Esophagus mucosa (tissue), 1 donor: ENCODE results near the gene RBBP7. TPM values are rescaled to one million over a fixed set of nuclear protein-coding genes. Genes with fewer than 3 reads are reported as not detected.
"Not testable (repeated sequence)": the region's sequence is repeated elsewhere in the genome, so short reads cannot be mapped to it uniquely, and the experiment has no call there.

Source experiments
- ATAC-seq: fragments of 200-7000 bp; cut with Tn5 transposase; one replicate; pipeline ENCODE4 v1.9.1; 2020
- total RNA-seq: library from RNA; stranded (reverse); gene quantifications from one replicate; pipeline ENCODE4 v1.2.4, GENCODE V29; 2023
- donor health status: DM: yes; HTN: yes; CAD: no.

RBBP7 gene
- total RNA-seq, 1 donor from 2014 or later = 72.5 TPM

DNA sequence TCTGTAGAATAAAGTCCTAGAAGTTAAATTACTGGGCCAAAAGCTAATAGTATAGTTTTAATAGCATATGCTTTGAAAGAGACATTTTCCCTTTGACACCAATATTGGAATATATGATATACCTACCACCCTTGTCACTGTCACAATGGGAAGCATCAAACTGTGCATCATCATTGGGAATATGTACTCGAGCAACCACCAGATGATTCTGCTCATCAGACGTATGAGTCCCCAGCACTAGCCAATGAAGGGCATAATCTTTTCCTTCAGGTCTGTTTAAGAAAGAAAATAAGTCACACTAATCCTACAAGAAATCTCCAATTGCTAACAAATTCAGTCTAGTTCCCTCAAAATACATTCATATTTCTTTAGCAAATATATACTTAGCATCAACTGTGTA, 7.3 kb downstream of the RBBP7 start:
- no peak for ATAC-seq

DNA sequence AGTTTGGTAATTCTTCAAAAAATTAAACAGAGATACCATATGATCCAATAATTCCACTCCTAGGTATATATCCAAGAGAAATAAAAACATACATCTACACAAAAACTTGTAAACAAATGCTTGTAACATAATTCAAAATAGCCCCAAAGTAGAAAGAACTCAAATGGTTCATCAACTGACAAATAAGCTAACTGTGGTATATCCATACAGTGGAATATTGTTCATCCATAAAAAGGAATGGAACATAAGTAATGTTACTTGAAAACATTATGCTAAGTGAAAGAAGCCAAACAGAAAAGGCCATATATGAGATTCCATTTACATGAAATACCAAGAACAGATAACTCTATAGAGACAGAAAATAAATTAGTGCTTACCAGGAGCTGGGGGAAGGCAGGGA, 13.4 kb downstream of the RBBP7 start:
- ATAC-seq = no peak

DNA sequence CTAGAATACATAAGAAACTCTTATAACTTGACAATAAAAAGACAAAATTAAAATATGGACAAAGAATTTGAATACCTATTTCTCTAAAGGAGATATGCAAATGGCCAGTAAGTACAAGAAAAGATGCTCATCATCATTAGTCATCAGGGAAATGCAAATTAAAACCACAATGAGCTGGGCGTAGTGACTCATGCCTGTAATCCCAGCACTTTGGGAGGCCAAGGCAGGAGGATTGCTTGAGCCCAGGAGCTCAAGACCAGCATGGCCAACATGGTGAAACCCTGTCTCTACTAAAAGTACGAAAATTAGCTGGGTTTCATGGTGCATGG, 14.1 kb downstream of the RBBP7 start:
- not testable (repeated sequence) for ATAC-seq

DNA sequence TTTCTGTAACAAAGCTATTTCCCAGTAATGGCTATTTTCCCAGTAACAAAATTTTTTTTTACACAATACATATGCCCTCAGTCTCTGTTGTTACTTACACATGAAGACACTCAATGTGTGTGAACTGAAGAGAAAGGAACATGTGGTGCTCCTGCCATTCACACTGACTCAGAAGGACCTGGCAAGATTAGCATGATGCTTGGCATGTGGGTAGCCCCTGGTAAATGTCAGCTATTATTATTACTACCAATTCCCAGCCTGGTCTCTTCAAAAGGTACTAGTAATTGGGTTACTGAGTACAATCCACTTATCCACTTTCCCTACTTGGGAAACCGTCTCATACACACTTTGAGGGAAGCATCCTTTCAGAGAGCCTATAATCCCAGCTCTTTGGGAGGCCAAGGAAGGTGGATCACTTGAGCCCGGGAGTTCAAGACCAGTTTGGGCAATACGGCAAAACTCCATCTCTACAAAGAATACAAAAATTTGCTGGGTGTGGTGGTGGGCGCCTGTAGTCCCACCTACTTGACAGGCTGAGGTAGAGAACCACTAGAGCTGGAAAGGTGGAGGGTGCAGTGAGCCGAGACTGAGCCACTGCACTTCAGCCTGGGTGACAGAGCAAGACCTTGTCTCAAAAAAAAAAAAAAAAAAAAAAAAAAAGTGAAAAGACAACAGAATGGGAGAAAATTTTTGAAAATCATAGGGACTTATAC, 14.6 kb downstream of the RBBP7 start:
- no peak for ATAC-seq

DNA sequence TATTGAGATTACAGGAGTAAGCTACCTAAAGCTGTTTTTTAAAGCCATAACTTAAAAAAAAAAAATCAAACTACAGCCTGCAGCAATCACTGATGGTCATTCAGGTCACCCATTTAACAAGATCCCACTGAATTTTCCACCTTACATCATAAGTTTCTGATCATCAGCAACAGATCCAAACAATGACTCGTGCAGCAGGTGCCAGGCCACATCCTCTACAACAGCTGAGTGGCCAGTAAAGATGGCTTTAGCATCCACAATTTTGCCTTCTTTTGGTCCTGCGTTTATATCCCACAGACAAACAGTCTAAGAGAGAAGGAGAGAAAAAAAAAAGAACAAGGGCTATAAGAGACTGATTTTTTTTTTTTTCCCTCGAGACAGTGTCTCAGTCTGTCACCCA, 16.6 kb downstream of the RBBP7 start:
- ATAC-seq = no peak

DNA sequence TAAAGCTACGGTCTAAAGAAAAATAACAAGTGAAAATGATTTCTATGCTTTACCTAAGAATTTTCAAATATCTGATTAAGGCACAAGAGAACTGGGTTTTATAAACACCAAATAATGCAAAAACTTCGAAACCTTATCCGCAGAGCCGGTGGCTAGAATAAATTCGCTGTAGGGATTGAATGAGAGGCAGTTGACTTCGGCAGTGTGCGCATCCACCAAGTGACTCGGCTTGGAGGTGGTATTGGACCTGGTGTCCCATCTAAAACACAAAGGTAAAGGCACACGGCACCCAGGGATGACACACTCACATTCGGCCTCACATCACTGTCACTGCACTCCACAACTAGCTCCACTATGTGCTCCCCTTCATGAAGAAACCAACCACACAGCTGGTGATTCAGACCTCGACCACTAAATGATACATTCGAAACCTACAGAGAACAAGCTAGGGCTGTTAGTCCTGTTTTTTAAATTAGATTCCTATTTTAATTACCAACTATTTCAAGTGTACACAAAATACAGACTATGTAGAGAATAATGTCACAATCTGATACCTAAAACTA, 17.5 kb downstream of the RBBP7 start:
- peak; percentile 77 for ATAC-seq

DNA sequence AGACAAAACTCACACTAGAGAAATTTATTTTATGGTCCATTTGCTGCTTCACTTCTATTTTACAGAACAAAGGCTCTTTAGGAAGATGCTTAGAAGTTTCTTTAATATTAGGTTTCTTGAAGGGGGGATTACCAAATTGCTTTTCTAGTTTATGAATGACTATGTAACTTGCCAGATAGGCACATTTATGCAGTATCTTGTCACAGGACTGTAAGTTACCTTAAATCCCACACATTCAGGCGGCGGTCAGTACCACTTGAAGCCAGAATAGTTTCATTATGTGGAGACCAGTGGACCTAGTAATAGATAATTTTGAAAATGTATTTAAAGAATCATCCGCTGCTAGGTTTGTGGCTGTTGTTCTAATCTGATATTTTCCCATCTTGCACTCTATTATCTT, 18.3 kb downstream of the RBBP7 start:
- ATAC-seq = no peak

DNA sequence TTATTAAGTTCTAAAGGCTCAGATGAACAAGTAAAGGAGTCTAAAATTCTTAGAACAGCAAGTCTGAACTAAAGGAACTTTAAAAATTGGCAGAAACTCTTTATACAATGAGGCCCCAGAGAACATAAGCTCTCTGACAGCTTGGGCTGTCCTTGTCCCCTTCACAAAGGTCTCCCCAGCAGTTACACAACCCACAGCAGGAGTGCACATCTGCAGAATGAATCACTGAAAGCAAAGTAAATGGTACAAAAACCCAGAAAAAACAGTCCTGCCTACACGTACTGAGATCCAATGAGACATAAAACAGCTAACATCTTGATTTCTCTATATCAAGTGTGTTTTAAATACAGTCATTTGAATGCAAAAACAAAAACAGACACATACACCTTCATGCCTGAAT, 18.7 kb downstream of the RBBP7 start:
- ATAC-seq = no peak

DNA sequence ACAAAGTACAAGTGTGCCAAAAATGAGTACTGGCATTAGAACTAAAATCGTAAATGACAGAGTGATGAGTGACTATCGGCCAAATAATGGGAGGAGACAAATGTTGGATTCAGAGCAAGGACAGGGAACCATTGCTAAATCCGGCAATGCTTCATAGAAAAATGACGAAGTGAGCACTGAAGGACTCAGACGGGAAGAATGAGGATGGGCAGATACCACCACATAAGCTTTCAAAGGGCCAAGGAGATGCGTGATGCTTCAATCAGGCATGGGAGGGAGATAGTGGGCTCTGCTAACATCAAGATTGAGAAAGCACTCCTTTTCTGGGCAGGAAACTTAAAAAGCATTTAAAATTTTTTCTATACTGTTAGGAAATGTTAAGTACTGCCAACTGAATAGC, 21.6 kb downstream of the RBBP7 start:
- no peak for ATAC-seq

DNA sequence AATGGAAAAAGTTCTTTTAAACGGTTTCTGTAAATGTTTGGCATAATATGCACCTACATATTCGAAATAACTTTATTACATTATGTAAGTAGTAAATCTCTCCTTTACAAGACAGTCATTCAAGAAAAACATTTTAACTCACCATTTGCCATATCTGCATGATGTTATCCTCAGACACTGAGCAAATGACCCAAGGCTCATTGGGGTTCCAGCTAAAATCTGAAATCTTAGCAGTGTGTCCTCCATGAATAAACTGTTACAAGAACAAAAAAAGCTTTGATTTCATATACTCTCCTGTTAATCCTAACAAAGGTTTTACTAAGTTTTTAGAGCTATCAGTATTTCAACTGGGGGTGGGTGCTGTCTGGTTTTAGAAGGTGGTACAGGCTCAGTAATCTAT, 24.5 kb downstream of the RBBP7 start:
- ATAC-seq = no peak

DNA sequence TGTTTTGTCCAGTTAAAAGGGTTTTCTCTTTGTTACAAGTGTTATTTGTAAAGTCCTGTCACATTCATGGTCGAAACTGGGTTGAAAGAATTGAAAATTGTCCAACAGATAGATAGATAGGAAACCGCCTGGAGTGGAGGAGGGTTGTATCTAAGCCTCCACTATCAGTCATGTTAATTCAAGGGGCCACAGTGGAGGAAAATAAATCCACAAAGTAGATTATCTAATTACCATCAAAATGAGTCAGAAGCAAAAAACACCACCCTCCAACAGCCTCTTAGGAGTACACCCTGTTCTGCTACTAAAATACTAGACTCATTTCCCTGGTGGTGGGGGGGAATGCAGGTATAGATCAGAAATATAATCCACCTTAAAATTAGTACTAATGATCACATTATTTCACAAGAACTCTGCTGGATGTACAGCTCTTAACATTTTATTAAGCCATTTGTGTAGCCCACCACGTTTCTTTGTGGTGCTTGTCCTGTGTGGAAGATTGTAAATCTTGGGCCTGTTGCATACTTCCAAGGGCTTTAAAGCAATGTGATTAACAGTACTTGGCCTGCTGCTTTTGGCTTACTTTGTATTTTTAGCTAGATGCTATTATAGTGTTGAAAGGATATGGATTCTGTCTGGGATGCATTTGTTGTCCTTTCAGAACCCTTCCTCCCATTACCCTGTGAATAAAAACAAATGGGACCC, 26.8 kb downstream of the RBBP7 start:
- no peak for ATAC-seq

DNA sequence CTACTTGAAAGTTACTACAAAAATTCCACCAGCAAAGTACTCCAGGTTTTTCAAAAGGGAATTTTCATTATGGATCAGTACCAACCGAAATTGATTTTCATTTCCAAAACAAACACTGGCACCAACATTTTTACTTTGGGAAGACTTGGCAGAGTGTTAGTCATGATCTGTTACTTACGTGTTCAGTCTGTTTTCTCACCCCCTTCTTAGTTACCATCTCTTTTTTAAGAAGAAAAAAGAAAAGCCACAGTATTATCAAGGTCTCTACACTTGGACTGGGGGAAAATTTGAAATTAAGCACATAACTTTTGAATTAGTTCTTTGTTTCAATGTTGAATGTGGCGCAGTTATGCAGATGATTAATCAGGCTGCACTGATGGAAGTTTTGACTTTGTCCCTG, 27.5 kb downstream of the RBBP7 start:
- no peak for ATAC-seq

DNA sequence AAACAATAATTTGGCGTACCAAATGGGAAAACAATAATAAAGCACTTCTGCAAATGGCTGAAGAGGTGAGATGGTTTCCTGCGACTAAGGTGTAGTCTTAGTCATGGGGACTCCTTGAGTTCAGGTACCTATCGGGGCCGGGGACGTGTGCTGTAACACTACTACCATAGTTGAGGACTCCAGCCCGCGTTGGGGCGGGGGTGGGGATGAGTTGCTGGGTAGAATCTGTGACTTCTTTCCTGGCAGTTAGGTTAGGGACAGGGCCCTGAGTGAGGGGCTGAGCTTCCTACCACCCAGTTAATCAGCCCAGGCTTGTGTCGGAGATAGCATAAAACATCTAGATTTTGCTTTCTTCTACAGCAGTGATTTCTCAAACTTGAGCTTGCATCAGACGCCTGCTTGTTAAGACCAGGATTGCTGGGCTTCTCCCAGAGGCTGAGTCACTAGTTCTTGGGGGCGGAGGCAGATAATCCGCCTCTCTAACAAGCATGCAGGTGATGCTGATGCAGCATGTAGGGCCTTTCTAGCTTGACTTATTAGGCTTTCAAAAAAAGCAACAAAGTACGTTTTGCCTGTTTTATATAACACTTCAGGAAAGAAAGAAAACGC, 30.2 kb downstream of the RBBP7 start:
- ATAC-seq = peak; percentile 86

DNA sequence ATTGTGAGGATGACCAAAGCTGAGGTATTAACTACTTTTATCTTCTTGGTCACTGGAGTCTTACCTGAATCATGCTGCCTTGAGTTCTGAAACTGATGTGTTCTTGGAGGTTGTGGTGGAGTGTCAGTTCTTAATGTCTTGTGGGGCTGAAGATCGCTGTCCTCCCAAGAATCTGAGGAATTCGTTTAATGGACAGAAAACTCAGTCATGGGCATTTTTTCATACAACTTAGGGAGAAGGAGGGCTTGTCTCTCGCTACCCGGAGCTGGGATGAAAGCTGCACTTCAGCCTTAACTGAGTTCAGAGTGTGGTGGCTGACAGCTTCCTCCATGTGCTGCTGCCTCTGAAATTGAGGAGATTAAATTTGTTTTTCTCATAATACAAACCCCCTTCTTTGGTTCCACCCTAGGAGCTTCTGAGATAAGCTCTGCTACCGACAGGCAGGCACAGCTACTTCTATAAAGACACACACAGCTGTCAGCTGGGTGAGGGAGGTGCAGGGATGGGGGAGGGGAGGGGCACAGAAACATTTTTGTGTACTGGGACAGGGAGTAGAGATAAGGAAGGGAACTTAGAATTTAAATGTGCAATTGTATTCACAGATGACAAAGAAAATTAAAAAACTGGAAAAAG, 30.8 kb downstream of the RBBP7 start:
- ATAC-seq = no peak

DNA sequence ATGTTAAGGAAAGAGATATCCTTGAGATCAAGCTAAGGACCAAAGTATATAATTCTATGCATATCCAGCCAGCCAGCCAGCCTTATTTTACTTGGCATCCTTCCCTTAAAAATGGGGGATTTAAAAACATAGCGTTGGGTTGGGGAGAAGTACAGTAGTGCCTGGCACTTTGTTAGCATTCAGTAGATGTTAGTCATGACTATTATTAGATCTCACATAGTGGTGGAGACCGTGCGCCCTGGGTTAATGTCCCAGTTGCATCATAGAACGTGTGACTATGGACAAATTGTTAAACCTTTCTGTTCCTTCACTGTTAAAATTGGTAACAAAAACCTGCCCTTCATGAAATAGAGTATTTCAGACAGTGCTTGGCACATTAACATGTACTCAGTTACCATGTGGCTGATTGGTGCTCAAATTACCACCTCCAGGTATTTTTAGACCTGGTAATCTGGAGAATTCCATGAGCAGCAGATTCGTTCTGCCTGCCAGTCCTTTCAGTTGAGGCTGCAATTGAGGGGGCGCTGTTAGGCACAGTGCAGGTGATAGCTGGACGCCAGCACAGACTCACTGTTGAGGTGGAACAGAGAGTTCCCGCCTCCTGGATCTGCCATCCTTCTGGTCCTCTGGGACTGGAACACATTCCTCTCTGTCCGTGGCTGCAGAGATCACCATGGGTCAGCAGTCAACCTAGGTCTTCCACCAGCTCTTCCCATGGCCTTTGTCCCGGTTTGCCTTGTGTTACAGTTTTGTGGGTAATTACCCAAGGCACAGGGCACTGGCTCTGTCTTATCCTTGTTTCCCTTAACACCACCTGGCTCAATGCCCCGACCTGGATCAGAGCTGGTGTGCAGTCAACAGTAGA, 31.7 kb downstream of the RBBP7 start:
- no peak for ATAC-seq

DNA sequence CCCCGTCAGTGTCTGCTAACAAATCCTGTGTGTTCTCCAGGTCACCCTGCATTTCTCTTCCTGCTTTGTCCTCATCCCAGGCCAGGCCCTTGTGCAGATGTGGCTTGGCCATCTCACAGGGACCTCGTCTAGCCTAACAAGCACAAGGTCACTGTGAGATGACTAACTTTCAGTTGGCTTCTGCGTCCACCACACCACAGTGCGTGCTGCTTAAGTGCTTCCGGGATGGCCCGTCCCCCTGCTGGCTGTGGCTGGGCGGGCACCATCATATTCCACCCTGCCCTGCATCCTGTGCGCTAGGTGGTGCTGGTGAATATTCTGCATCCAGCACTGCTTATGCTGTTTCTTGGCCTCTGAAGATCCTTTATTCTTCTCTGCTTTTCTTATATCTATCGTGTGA, 33.8 kb downstream of the RBBP7 start:
- no peak for ATAC-seq

DNA sequence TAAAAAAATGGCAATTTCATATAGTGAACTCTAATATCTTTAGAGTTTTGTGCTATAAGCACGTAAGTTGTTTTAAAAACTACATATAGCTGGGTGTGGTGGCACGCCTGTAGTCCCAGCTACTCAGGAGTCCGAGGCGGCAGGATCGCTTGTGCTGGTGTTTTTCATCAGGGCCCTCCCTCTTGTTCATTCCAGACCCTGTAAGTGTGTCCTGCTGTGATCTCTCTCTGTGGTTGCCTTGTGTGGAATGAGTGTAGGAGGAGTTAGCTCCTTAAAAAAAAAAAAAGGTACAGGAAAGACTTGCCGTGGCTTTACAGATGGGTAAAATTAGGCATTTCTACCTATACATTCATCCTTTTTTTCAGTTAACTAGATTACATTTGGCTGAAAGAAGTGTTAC, 35.4 kb downstream of the RBBP7 start:
- ATAC-seq = no peak

DNA sequence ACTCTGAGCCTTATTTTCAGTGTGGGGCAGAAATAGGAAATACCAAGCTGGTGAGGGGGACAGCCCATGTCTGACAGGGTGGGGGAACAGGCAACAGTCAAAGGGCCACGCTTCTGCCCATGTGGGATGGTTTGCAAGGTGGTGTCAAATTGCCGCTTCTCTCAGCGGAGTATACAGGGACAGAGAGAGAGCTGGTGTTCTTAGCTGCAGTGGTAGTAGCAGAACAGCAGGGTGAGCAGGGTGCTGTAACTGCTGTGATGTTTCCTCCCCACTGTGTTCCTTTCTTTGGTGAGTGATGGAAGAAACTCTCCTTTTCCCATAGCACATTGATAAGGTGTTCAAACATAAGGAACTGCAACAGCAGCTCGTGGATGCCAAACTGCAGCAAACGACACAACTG, 37.9 kb downstream of the RBBP7 start:
- no peak for ATAC-seq

DNA sequence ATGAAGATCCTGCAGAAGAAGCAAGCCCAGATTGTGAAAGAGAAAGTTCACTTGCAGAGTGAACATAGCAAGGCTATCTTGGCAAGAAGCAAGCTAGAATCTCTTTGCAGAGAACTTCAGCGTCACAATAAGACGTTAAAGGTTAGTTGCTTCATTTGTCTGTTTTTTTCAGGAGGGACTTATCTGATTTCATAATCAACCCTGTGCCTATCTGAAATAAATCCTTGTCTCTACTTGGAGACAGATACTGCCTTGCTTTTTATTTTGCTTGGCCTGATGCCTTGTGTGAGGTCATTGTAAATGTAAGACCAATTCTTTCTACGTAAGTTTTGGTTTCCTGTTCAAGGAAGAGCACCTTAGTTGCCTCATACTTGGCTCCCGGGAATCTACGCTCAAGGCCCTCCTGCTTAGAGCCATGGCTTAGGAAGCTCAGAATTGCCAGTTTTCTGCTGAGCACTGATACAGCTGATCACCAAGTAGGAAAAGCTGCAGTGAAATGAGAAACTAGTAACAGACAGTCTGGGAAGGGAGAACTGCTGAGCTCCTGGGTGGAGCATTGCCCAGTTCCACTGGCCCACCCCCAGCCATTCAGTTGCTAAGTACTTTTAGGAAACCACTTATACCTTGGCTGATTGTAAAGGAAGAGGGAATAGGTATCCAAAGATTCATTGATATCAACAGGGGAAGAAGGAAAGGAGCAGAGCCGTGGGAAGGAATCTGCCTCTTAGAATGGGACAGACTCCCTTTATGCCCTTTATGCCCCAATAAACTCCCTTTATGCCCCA, 41.8 kb downstream of the RBBP7 start:
- peak; percentile 52 for ATAC-seq

DNA sequence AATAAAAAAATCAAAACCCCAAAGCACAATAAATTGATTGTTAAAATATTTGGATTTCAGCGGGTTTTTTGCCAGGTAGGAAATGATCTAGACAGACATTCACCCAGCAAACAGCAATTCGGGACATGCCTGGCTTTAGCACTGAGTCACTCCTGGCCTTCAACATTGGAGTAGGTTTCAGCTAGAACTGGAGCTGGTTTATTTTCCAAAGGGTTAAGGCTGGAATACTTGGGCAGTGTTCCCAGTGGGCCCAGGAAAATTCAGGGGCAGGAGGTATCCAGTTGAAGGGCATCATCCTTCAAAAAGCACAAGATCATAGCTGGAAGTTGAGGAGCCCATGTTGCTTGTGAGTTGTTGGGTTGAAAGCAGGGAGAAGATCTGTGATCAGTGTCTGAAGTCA, 42.9 kb downstream of the RBBP7 start:
- peak; percentile 52 for ATAC-seq

DNA sequence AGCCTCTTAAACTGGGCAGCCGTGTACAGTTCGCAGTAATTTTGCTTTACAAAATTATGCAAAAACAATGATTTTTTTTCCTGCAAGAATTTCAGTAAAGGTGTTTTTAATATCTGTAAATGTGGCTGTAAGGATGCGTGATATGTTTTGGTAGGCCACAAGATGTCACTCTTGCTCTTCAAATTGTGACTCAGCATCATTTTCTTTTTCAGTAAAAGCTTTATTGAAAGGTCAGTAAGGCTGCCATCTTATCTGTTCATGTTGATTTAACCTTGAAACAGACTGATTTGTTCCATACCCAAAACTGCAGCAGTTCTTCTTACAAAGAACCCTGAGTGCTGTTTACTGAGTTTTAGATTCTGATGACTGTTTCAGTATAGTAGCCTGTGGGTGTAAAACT, 44.0 kb downstream of the RBBP7 start:
- ATAC-seq = peak; percentile 64
